Retinal pigment epithelial cell (primary cell): ENCODE results near the gene ELFN1.
"Not testable (repeated sequence)": the region's sequence is repeated elsewhere in the genome, so short reads cannot be mapped to it uniquely, and the experiment has no call there.

Experiments used
- DNase-seq: peaks from one replicate; pipeline ENCODE4 v3.0.0-alpha.2; 2010; ENCODE audit warnings: low read depth
- H3K4me3 ChIP-seq: 2 replicates; pipeline ENCODE4 v1.5.1; 2011; ENCODE audit warnings: mild to moderate bottlenecking, low read length, control low read depth, moderate library complexity
- TF ChIP-seq, protein P1 (sequence below): conservative IDR thresholded peaks from 2 replicates; pipeline ENCODE4 v1.5.1; 2011; ENCODE audit warnings: low read depth, low read length, control low read depth, inconsistent platforms

ELFN1 gene

DNA sequence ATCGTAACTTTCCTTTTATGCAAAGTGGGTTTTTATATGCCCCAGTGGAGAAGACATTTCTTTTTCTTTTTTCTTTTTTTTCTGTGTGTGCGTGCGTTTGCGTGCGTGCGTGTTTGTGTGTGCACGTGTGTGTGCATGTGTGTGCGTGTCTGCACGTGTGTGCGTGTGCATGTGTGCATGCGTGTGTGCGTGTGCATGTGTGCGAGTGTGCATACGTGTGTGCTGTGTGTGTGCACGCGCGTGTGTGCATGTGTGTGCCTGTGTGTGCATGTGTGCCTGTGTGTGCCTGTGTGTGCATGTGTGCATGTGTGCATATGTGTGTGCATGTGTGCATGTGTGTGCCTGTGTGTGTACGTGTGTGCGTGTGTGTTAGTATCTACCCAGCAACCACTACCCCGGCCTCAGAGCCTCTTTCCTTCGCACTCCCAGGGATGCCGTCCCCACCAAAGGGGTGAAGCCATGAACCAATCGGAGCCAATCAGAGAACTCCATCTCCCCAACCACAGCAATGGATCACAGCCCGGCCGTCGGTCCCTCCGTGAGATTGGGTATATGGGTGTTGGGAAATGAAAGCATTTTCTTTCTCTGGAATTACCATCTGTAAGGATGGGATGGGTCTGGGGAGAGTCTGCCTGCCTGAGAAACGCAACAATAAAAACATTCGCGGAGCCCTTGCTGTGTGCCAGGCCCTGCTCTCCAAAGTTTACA lies 92.3 kb downstream of the ELFN1 start:
- H3K4me3 ChIP-seq, result no peak overlapping the region
- no peak for DNase-seq
- TF ChIP-seq, protein P1, sequence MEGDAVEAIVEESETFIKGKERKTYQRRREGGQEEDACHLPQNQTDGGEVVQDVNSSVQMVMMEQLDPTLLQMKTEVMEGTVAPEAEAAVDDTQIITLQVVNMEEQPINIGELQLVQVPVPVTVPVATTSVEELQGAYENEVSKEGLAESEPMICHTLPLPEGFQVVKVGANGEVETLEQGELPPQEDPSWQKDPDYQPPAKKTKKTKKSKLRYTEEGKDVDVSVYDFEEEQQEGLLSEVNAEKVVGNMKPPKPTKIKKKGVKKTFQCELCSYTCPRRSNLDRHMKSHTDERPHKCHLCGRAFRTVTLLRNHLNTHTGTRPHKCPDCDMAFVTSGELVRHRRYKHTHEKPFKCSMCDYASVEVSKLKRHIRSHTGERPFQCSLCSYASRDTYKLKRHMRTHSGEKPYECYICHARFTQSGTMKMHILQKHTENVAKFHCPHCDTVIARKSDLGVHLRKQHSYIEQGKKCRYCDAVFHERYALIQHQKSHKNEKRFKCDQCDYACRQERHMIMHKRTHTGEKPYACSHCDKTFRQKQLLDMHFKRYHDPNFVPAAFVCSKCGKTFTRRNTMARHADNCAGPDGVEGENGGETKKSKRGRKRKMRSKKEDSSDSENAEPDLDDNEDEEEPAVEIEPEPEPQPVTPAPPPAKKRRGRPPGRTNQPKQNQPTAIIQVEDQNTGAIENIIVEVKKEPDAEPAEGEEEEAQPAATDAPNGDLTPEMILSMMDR, result no peak

DNA sequence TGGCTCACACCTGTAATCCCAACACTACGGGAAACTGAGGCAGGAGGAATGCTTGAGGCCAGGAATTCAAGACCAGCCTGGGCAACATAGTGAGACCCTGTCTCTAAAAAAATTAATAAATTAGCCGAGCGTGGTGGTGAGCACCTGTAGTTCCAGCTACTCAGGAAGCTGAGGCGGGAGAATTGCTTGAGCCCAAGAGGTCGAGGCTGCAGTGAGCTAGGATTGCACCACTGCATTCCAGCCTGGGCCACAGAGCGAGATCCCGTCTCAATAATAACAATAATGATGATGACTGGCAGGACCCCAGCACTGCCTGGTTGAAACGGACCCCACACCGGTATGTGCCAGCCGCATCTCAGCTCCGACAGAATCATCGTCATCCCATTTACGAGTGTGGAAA lies 93.0 kb downstream of the ELFN1 start:
- no peak overlapping the region for H3K4me3 ChIP-seq
- no peak for DNase-seq
- TF ChIP-seq, protein P1, result no peak

DNA sequence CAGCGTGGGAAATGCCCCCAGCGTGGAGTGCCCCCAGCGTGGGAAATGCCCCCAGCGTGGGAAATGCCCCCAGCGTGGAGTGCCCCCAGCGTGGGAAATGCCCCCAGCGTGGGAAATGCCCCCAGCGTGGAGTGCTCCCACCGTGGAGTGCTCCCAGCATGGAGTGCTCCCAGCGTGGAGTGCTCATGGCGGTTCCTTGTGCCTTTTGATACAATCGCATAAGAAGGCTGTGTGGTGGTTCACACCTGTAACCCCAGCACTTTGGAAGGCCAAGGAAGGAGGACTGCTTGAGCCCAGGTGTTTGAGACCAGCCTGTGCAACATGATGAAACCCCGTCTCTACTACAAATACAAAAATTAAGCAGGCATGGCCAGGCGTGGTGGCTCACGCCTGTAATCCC lies 93.8 kb downstream of the ELFN1 start:
- not testable (repeated sequence) for H3K4me3 ChIP-seq, DNase-seq

DNA sequence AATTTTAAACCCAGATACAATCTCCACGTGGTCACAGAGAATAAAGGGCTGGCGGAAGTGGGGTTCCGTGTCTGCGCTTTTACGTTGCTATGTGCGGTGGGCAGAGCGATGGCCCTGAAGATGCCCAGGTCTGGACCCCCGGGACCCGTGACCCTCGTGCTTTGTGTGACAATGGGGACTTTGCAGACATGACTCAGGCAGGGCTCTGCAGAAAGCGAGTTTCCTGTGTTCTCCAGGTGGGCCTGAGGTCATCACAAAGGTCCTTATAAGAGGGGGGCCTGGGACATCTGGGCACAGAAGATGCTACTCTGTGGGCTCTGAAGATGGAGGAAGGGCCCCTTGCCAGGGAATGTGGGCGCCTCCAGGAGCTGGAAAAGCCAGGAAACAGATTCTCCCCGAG lies 95.3 kb downstream of the ELFN1 start:
- DNase-seq, result no peak
- TF ChIP-seq, protein P1, result no peak
- H3K4me3 ChIP-seq, result no peak overlapping the region

DNA sequence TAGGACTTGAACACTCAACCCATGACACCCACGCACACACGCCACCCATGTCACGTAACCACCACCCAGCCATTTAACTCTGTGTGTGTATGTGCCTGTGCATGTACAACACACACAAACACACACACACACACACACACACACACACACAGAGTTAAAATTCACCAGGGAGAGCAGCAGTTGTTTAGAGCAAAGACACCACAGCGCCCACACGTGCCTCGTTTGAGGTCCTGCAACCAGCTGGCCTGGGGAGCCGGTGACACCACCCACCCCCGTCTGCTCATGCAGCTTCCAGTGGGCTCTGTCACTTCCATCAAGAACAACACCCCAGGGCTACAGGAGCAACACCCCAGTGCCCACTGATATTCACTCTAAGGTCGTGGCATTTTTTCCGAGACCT lies 97.4 kb downstream of the ELFN1 start:
- no peak overlapping the region for H3K4me3 ChIP-seq
- TF ChIP-seq, protein P1, result no peak
- no peak for DNase-seq

DNA sequence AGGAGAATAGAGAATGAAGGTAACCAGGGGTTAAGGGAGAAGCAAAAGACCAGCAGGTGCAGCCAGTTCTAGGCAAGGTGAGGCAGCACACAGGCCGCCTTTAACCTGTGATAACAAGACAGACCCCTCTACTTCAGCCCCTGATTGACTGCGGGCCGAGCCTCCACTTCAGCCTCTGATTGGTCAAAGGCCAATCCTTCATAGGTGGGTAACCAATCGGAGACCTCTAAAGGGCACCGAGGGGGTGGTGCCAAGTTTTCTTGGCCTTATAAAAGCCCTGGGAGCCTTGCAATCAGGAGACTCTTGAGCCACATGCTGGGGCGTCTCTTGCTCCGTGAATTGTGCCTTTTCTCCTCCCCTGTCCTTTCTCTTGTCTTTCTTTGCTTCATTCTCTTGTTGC lies 98.8 kb downstream of the ELFN1 start:
- no peak for DNase-seq
- TF ChIP-seq, protein P1, result no peak
- H3K4me3 ChIP-seq, result no peak overlapping the region

DNA sequence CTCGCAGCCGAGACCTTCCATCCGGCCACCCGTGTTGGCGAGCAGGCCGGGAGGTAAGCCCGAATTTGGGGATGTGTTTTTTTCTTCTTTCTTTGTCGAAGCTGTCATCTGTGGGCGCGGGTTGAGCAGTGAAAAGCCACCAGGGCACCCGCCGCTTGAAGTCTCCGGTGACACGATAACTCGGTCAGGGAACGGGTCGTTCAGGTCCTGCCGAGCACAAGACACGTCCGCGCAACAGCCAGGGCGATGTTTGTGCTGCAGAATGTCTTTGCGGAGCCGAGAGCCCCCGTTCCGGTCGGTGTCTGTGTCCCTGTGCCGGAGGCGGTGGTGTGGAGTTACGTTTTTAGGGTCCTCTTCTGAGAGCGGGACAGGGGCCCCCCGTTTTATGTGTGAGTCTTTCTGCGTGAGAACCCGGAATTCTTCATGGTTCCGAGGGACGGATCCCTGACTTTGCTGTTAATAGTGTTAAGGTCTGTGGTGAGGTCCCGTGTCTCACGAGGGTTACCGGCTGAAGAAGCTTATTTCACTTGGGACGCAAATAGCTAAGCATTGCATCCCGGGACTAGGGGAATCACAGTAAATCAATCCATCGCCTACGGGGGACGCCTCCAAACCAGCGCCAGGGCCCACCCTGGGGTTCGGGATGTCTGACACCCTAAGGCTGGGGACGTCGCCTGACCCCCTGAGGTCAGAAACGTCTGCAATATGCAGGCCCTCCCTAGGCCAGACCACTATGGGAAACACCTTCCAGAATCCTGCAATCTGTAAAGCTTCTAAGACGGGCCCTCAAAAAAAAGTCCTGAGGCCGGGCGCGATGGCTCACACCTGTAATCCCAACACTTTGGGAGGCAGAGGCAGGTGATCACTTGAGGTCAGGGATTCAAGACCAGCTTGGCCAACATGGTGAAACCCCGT lies 99.5 kb downstream of the ELFN1 start:
- TF ChIP-seq, protein P1, result no peak
- no peak overlapping the region for H3K4me3 ChIP-seq
- DNase-seq, result no peak
